Astrocyte (in vitro differentiated cells and primary cell): ENCODE measurements around the gene NODAL.

Source experiments
- CTCF ChIP-seq: IDR thresholded peaks from 2 replicates; pipeline ENCODE4 v1.5.1; 2011; ENCODE audit warnings: low read depth, mild to moderate bottlenecking, inconsistent platforms, low read length, moderate library complexity; ENCODE audit not compliant: insufficient read depth
- EZH2 ChIP-seq: IDR thresholded peaks from 2 replicates; pipeline ENCODE4 v1.6.1; 2012; ENCODE audit warnings: mild to moderate bottlenecking, low read length, inconsistent platforms; ENCODE audit not compliant: insufficient read depth

DNA sequence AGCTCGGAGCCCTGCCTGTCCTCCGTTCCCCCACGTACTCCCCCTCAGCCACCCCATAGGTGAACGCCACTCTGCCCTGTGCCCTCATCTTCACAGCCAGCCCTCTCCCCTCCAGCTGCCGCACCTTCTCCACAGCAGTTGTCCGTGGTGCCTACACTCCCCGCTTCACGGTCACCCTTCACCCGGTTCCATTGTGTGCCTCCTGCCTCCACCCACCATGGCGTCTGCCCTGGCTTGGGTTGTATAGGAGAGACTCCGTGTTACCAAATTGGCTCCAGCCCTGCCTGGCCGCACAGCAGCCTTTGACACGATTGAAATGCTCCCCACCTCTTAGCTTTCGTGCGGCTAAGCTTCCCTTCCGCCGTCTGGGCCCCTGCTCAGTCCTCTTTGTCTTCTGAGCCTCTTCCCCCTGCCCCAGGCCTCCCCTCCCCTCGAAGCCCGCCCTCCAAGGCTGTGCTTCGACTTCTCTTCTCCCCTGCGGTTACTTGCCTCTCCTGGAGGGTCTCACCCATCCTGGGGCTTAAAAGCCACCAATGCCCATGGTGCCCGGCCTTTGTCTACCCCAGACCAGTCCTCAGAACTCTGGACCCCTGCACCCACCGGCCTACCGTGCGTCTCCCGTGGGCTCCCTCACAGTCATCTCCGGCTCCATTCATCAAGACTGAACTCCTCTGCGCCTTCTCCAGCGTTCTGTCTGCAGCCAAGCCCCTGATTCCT is 18.5 kb upstream of the NODAL start:
- no peak for TF ChIP-seq CTCF
- no peak for TF ChIP-seq EZH2
